ENCODE measurements around the gene BANP.
"Not testable (repeated sequence)": the region's sequence is repeated elsewhere in the genome, so short reads cannot be mapped to it uniquely, and the experiment has no call there.

DNA sequence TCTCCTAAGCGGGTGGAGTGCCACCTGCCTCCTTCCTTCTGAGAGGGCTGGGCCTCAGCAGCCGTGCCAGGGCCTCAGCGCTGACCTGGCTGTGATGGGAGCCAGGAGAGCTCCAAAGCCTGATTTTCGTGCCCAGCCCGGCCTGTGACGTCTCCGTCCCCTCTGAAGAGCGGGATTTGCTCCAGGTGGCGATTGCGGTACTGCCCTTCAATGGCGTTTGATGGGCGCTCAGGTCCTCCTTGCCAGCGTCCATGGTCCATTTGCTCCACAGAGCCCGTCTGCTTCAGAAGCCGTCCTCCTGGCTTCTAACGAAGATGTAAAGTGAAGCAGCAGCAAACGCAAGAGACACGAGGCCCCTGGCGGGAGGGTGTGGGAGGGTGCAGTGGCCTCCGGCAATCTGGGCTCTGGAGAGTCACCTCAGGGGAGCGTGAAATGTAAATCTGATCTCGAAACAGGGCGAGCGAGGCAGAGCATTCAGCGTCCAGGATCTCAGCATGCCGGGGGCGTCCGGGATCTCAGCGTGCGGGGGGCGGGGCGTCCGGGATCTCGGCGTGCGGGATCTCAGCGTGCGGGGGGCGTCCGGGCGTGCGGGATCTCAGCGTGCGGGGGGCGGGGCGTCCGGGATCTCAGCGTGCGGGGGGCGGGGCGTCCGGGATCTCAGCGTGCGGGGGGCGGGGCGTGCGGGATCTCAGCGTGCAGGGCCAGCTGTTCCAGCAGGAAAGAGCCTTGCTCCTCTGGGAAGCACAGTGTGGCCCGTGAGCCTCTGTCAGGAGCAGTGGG lies 68.0 kb downstream of the BANP start:
- TF ChIP-seq, protein P1, sequence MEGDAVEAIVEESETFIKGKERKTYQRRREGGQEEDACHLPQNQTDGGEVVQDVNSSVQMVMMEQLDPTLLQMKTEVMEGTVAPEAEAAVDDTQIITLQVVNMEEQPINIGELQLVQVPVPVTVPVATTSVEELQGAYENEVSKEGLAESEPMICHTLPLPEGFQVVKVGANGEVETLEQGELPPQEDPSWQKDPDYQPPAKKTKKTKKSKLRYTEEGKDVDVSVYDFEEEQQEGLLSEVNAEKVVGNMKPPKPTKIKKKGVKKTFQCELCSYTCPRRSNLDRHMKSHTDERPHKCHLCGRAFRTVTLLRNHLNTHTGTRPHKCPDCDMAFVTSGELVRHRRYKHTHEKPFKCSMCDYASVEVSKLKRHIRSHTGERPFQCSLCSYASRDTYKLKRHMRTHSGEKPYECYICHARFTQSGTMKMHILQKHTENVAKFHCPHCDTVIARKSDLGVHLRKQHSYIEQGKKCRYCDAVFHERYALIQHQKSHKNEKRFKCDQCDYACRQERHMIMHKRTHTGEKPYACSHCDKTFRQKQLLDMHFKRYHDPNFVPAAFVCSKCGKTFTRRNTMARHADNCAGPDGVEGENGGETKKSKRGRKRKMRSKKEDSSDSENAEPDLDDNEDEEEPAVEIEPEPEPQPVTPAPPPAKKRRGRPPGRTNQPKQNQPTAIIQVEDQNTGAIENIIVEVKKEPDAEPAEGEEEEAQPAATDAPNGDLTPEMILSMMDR (IDR thresholded peaks at IDR 0.05): not testable (repeated sequence)
- TF ChIP-seq, protein P2, sequence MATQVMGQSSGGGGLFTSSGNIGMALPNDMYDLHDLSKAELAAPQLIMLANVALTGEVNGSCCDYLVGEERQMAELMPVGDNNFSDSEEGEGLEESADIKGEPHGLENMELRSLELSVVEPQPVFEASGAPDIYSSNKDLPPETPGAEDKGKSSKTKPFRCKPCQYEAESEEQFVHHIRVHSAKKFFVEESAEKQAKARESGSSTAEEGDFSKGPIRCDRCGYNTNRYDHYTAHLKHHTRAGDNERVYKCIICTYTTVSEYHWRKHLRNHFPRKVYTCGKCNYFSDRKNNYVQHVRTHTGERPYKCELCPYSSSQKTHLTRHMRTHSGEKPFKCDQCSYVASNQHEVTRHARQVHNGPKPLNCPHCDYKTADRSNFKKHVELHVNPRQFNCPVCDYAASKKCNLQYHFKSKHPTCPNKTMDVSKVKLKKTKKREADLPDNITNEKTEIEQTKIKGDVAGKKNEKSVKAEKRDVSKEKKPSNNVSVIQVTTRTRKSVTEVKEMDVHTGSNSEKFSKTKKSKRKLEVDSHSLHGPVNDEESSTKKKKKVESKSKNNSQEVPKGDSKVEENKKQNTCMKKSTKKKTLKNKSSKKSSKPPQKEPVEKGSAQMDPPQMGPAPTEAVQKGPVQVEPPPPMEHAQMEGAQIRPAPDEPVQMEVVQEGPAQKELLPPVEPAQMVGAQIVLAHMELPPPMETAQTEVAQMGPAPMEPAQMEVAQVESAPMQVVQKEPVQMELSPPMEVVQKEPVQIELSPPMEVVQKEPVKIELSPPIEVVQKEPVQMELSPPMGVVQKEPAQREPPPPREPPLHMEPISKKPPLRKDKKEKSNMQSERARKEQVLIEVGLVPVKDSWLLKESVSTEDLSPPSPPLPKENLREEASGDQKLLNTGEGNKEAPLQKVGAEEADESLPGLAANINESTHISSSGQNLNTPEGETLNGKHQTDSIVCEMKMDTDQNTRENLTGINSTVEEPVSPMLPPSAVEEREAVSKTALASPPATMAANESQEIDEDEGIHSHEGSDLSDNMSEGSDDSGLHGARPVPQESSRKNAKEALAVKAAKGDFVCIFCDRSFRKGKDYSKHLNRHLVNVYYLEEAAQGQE (IDR thresholded peaks at IDR 0.05; ENCODE audit: insufficient read depth in 1 of 2, low read depth in 2 of 2, low read length in 1 of 2): not testable (repeated sequence)
- not testable (repeated sequence) for TF ChIP-seq POLR2AphosphoS5 (IDR thresholded peaks at IDR 0.05; ENCODE audit: low read depth, low read length)
